Measurements from ENCODE around the gene CD44.

- TF ChIP-seq CTCF (IDR thresholded peaks at IDR 0.05) = no peak
- no peak for TF ChIP-seq POLR2A (IDR thresholded peaks at IDR 0.05)
These were observed 95.6 kb downstream of the CD44 start for GRCh38 chr11:35234460-35235156.

Data from lower leg skin (tissue), 3 donors.